Astrocyte (in vitro differentiated cells and primary cell): ENCODE results near the gene MSANTD7. TPM values are rescaled to one million over a fixed set of nuclear protein-coding genes. Genes with fewer than 3 reads are reported as not detected.

Experiments used
- DNase-seq: peaks from one replicate; pipeline ENCODE4 v3.0.0-alpha.2; 2010; ENCODE audit warnings: low read depth
- FAIRE-seq: peaks from 2 replicates; lab custom pipeline; 2011; peaks lifted over from hg19 to GRCh38; lab: Jason Lieb, UNC
- H2AFZ ChIP-seq: 2 replicates; pipeline ENCODE4 v1.6.0; 2012; ENCODE audit warnings: low read depth, low read length, inconsistent platforms
- H3K27ac ChIP-seq: 2 replicates; pipeline ENCODE4 v1.5.1; 2011; ENCODE audit warnings: low read depth, low read length, inconsistent platforms
- H3K27me3 ChIP-seq: 2 replicates; pipeline ENCODE4 v1.6.0; 2011; ENCODE audit warnings: low read length, inconsistent platforms; ENCODE audit not compliant: insufficient read depth
- H3K36me3 ChIP-seq: 2 replicates; pipeline ENCODE4 v1.5.1; 2011; ENCODE audit warnings: low read length, inconsistent platforms; ENCODE audit not compliant: insufficient read depth
- H3K4me1 ChIP-seq: 2 replicates; pipeline ENCODE4 v1.5.1; 2011; ENCODE audit warnings: low read length, inconsistent platforms; ENCODE audit not compliant: insufficient read depth
- H3K4me2 ChIP-seq: 2 replicates; pipeline ENCODE4 v1.6.0; 2012; ENCODE audit warnings: low read length, inconsistent platforms
- H3K4me3 ChIP-seq: 2 replicates; pipeline ENCODE4 v1.5.1; 2011; ENCODE audit warnings: low read depth, mild to moderate bottlenecking, low read length, inconsistent platforms; ENCODE audit not compliant: insufficient read depth
- H3K79me2 ChIP-seq: 2 replicates; pipeline ENCODE4 v1.6.0; 2012; ENCODE audit warnings: mild to moderate bottlenecking, low read length, inconsistent platforms; ENCODE audit not compliant: insufficient read depth
- H3K9ac ChIP-seq: 2 replicates; pipeline ENCODE4 v1.6.0; 2012; ENCODE audit warnings: mild to moderate bottlenecking, low read length, inconsistent platforms
- H3K9me3 ChIP-seq: 2 replicates; pipeline ENCODE4 v1.5.1; 2012; ENCODE audit warnings: low read depth, mild to moderate bottlenecking, low read length, inconsistent platforms; ENCODE audit not compliant: insufficient read depth
- H4K20me1 ChIP-seq: 2 replicates; pipeline ENCODE4 v1.6.0; 2012; ENCODE audit warnings: low read length, inconsistent platforms; ENCODE audit not compliant: insufficient read depth
- H3K27ac Mint-ChIP-seq: one replicate; pipeline ENCODE4 v1.8.0; 2021; ENCODE audit warnings: mild to moderate bottlenecking, mixed read lengths; ENCODE audit not compliant: unreplicated experiment
- H3K27me3 Mint-ChIP-seq: one replicate; pipeline ENCODE4 v1.8.0; 2021; ENCODE audit warnings: low read depth, mixed read lengths; ENCODE audit not compliant: unreplicated experiment
- H3K36me3 Mint-ChIP-seq: one replicate; pipeline ENCODE4 v1.8.0; 2021; ENCODE audit warnings: low read depth, mixed read lengths; ENCODE audit not compliant: unreplicated experiment
- H3K4me1 Mint-ChIP-seq: one replicate; pipeline ENCODE4 v1.8.0; 2021; ENCODE audit warnings: low read depth, mixed read lengths; ENCODE audit not compliant: unreplicated experiment
- H3K4me3 Mint-ChIP-seq: one replicate; pipeline ENCODE4 v1.8.0; 2021; ENCODE audit warnings: mild to moderate bottlenecking, moderate library complexity, mixed read lengths; ENCODE audit not compliant: unreplicated experiment
- H3K9me3 Mint-ChIP-seq: one replicate; pipeline ENCODE4 v1.8.0; 2021; ENCODE audit warnings: mild to moderate bottlenecking, mixed read lengths; ENCODE audit not compliant: unreplicated experiment
- EZH2 ChIP-seq: IDR thresholded peaks from 2 replicates; pipeline ENCODE4 v1.6.1; 2012; ENCODE audit warnings: mild to moderate bottlenecking, low read length, inconsistent platforms; ENCODE audit not compliant: insufficient read depth
- total RNA-seq: library from RNA; stranded (reverse); gene quantifications from 2 replicates; pipeline ENCODE4 v1.2.1, GENCODE V29; 2021
- TF ChIP-seq, protein P1 (sequence below): IDR thresholded peaks from 2 replicates; pipeline ENCODE4 v1.5.1; 2011; ENCODE audit warnings: low read depth, mild to moderate bottlenecking, inconsistent platforms, low read length, moderate library complexity; ENCODE audit not compliant: insufficient read depth

The MSANTD7 gene
- total RNA-seq, 1 donor from 2014 or later = 16.0 TPM

DNA sequence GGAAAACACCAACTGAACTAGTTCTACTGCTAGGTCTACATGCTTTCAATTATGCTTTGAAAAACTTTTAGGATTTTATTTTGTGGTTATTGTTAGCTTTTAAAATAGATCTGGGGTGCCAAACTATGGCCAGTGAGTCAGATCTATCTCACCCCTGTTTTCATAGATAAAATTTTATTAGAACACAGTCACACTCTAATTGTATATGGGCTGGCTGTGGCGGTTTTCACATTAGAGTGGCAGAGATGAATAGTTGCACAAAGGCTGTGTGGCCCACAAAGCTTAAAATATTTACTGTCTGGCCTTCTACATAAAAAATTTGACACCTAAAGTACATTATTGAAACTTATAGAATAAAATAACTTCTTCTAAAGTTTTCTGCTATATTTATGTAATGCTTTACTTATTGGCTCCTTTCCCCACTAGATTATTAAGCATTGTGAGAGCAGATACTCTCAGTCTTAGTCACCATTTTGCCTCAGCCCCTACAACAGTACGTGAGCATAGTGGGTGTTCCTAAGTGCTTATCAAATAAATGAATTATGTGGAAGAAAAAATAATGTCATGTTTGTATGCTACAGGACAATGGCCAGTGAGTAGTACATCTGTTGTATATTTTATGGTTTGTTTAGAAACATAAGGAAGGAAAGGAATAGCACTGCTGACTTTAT lies 35.1 kb downstream of the MSANTD7 start:
- Histone ChIP-seq H2AFZ (no peak overlapping the region), H3K27ac (peak overlapping the region; percentile 7), H3K9me3 (no peaks in the 10 kb centered on the region), H3K4me3 (no peak overlapping the region), H4K20me1 (peaks cover 9% of the 10 kb centered on the region), H3K27me3 (no peaks in the 10 kb centered on the region), H3K9ac (no peak overlapping the region), H3K4me1 (peaks cover 14% of the 10 kb centered on the region), H3K4me2 (peak overlapping the region; percentile 10), H3K79me2 (peaks cover 23% of the 10 kb centered on the region), H3K36me3 (peaks cover 4% of the 10 kb centered on the region)
- H3K27ac Mint-ChIP-seq = no peak overlapping the region
- TF ChIP-seq, protein P1, sequence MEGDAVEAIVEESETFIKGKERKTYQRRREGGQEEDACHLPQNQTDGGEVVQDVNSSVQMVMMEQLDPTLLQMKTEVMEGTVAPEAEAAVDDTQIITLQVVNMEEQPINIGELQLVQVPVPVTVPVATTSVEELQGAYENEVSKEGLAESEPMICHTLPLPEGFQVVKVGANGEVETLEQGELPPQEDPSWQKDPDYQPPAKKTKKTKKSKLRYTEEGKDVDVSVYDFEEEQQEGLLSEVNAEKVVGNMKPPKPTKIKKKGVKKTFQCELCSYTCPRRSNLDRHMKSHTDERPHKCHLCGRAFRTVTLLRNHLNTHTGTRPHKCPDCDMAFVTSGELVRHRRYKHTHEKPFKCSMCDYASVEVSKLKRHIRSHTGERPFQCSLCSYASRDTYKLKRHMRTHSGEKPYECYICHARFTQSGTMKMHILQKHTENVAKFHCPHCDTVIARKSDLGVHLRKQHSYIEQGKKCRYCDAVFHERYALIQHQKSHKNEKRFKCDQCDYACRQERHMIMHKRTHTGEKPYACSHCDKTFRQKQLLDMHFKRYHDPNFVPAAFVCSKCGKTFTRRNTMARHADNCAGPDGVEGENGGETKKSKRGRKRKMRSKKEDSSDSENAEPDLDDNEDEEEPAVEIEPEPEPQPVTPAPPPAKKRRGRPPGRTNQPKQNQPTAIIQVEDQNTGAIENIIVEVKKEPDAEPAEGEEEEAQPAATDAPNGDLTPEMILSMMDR = no peak
- TF ChIP-seq EZH2 = no peak
- peaks cover 16% of the 10 kb centered on the region for H3K4me1 Mint-ChIP-seq
- no peaks in the 10 kb centered on the region for H3K36me3 Mint-ChIP-seq
- H3K27me3 Mint-ChIP-seq = no peaks in the 10 kb centered on the region
- FAIRE-seq (peak; percentile 13), DNase-seq (peak; percentile 80)
- H3K4me3 Mint-ChIP-seq = no peak overlapping the region
- no peaks in the 10 kb centered on the region for H3K9me3 Mint-ChIP-seq

- H3K4me2 ChIP-seq = no peak overlapping the region
- no peak overlapping the region for H3K4me3 ChIP-seq
- no peak for DNase-seq
- no peaks in the 10 kb centered on the region for H3K9me3 Mint-ChIP-seq
- peaks cover 23% of the 10 kb centered on the region for H3K4me1 ChIP-seq
- H3K36me3 Mint-ChIP-seq = no peaks in the 10 kb centered on the region
- no peak overlapping the region for H3K4me3 Mint-ChIP-seq
- no peak overlapping the region for H3K27ac Mint-ChIP-seq
- peaks cover 44% of the 10 kb centered on the region for H3K79me2 ChIP-seq
- H4K20me1 ChIP-seq = peaks cover 17% of the 10 kb centered on the region
- TF ChIP-seq, protein P1 = no peak
- TF ChIP-seq EZH2 = no peak
- peaks cover 19% of the 10 kb centered on the region for H3K4me1 Mint-ChIP-seq
- H3K36me3 ChIP-seq = no peaks in the 10 kb centered on the region
- no peaks in the 10 kb centered on the region for H3K27me3 ChIP-seq
- H3K27ac ChIP-seq = no peak overlapping the region
- no peak overlapping the region for H2AFZ ChIP-seq
- H3K9me3 ChIP-seq = no peaks in the 10 kb centered on the region
- no peak for FAIRE-seq
- H3K27me3 Mint-ChIP-seq = no peaks in the 10 kb centered on the region
- H3K9ac ChIP-seq = no peak overlapping the region
Measured at GRCh38 chr10:14875941-14876340, 37.8 kb downstream of the MSANTD7 start.

- no peak overlapping the region for H2AFZ ChIP-seq
- H3K27me3 Mint-ChIP-seq = no peaks in the 10 kb centered on the region
- peaks cover 19% of the 10 kb centered on the region for H3K4me1 Mint-ChIP-seq
- peak overlapping the region; percentile 59 for H3K27ac Mint-ChIP-seq
- H3K27ac ChIP-seq = no peak overlapping the region
- H3K36me3 ChIP-seq = no peaks in the 10 kb centered on the region
- no peaks in the 10 kb centered on the region for H3K27me3 ChIP-seq
- no peak for DNase-seq
- peak overlapping the region; percentile 90 for H3K4me2 ChIP-seq
- H3K36me3 Mint-ChIP-seq = no peaks in the 10 kb centered on the region
- peak overlapping the region; percentile 96 for H3K4me3 Mint-ChIP-seq
- FAIRE-seq = no peak
- H3K79me2 ChIP-seq = peaks cover 52% of the 10 kb centered on the region
- H3K4me1 ChIP-seq = peaks cover 23% of the 10 kb centered on the region
- H3K9me3 Mint-ChIP-seq = no peaks in the 10 kb centered on the region
- H4K20me1 ChIP-seq = peaks cover 17% of the 10 kb centered on the region
- H3K4me3 ChIP-seq = peak overlapping the region; percentile 81
- H3K9me3 ChIP-seq = no peaks in the 10 kb centered on the region
- TF ChIP-seq, protein P1 = no peak
- TF ChIP-seq EZH2 = no peak
- peak overlapping the region; percentile 93 for H3K9ac ChIP-seq
Measured at GRCh38 chr10:14876764-14877163, 38.7 kb downstream of the MSANTD7 start.
